Ascending aorta (tissue), 2 donors: Measurements from ENCODE around the gene GRIA3. TPM values are rescaled to one million over a fixed set of nuclear protein-coding genes. Genes with fewer than 3 reads are reported as not detected.

Experiments
- DNase-seq, 2 donors: peaks; one replicate each; pipeline ENCODE4 v3.0.0-alpha.2; 2019; ENCODE audit warnings: low spot score in 2 of 2
- H3K27ac ChIP-seq, 2 donors: fragments of 200-600 bp; sonication (generic); one replicate each; pipeline ENCODE4 v1.5.1; 2016 to 2017; ENCODE audit warnings: mild to moderate bottlenecking in 1 of 2
- H3K27me3 ChIP-seq: fragments of 200-600 bp; sonication (generic); one replicate; pipeline ENCODE4 v1.5.1; 2017
- H3K36me3 ChIP-seq, 2 donors: fragments of 200-600 bp; sonication (generic); one replicate each; pipeline ENCODE4 v1.5.1; 2016
- H3K4me1 ChIP-seq, 2 donors: fragments of 200-600 bp; sonication (generic); one replicate each; pipeline ENCODE4 v1.5.1; 2016 to 2017; ENCODE audit warnings: mild to moderate bottlenecking in 1 of 2
- H3K4me3 ChIP-seq, 2 donors: fragments of 200-600 bp; sonication (generic); one replicate each; pipeline ENCODE4 v1.5.1; 2016 to 2017; ENCODE audit warnings: mild to moderate bottlenecking in 1 of 2
- H3K9me3 ChIP-seq, 2 donors: fragments of 200-600 bp; sonication (generic); one replicate each; pipeline ENCODE4 v1.5.1; 2016
- intact Hi-C: fragments of 100-400 bp; cut with DNase I; formaldehyde crosslinking; loops from one replicate; pipeline ENCODE4 v1.15.1; 2023
- total RNA-seq: library from RNA; depleted of rRNA; stranded (reverse); fragments of >200 nt; gene quantifications from one replicate; pipeline ENCODE4 v1.1.0, GENCODE V29; 2016
- TF ChIP-seq, protein P1 (sequence below), 3 experiments: fragments of 200-600 bp in 2 of 3; fragments of 450-650 bp in 1 of 3; sonication (generic) in 2 of 3; IDR thresholded peaks; one replicate each; pipeline ENCODE4 v1.5.1; 2016 to 2019; ENCODE audit warnings: antibody characterized with exemption in 3 of 3, mild to moderate bottlenecking in 1 of 3, moderate library complexity in 1 of 3

The GRIA3 gene
- total RNA-seq, 1 donor from 2014 or later = 2.8 TPM

DNA sequence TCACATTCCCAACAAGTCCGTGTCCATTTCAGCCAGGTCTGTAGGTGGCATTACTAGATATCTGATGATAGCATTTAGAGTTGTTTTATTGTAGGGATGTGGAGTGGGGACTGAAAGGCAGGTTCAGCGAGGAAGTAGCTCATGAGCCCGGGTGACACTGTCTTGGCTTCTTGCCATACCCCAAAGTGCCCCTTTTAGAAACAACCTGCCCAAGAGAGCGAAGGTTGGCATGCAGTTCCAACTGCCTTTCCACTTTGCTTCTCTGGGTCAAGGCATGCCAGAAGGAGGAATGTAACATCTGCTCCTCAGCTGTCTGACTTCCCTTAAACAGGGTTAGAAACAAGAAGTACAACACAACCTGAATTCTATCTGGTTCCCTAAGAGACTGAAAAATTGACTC lies 9.0 kb downstream of the GRIA3 start:
- Histone ChIP-seq H3K27me3 (no peaks in the 10 kb centered on the region), H3K4me3 (no peak overlapping the region), H3K27ac (no peak overlapping the region), H3K36me3 (no peaks in the 10 kb centered on the region), H3K9me3 (no peaks in the 10 kb centered on the region), H3K4me1 (no peaks in the 10 kb centered on the region)
- TF ChIP-seq, protein P1, sequence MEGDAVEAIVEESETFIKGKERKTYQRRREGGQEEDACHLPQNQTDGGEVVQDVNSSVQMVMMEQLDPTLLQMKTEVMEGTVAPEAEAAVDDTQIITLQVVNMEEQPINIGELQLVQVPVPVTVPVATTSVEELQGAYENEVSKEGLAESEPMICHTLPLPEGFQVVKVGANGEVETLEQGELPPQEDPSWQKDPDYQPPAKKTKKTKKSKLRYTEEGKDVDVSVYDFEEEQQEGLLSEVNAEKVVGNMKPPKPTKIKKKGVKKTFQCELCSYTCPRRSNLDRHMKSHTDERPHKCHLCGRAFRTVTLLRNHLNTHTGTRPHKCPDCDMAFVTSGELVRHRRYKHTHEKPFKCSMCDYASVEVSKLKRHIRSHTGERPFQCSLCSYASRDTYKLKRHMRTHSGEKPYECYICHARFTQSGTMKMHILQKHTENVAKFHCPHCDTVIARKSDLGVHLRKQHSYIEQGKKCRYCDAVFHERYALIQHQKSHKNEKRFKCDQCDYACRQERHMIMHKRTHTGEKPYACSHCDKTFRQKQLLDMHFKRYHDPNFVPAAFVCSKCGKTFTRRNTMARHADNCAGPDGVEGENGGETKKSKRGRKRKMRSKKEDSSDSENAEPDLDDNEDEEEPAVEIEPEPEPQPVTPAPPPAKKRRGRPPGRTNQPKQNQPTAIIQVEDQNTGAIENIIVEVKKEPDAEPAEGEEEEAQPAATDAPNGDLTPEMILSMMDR (IDR thresholded peaks at IDR 0.05) = no peak
- intact Hi-C loops = no loop called here
- DNase-seq = no peak

DNA sequence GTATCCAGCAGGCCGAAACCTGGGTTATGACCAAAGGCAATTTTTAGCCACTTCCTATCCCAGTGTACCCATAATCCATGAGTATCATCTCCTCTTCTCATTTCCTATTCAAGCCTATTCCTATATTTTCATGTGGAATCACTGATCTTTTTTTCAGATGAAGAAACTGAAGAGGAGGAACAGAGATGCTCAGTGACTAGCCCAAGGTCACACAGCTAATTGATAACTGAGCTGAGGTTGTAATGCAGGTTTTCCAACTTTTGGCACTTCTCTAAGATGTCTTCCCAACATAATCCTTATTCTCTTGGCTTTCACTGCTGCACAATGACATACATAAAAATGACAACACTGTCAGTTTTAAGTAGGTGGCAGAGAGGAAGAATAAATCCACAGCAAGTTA lies 15.3 kb downstream of the GRIA3 start:
- no peak overlapping the region for H3K27ac ChIP-seq
- H3K27me3 ChIP-seq = no peaks in the 10 kb centered on the region
- no peaks in the 10 kb centered on the region for H3K9me3 ChIP-seq
- no peak for DNase-seq
- no peaks in the 10 kb centered on the region for H3K36me3 ChIP-seq
- intact Hi-C loops = no loop called here
- TF ChIP-seq, protein P1 (IDR thresholded peaks at IDR 0.05) = no peak
- H3K4me1 ChIP-seq = no peaks in the 10 kb centered on the region
- no peak overlapping the region for H3K4me3 ChIP-seq

DNA sequence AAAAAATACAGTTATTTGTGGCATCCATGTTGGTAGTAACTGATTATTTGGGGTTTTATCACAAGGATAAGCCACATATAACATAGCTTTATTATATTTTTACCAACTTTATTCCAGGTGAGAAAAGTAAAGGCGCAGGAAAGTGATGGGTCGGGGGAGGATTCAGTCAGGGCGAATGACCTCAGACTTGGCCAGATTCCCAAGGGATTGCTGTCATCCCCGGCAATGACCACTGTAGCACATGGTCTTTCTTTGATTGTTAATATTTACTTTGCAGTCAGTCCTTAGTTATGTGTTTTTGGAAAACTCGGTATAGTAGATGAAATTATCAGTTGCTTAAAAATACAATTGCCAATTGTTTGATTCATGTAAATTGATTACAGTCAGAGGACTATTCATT lies 17.6 kb downstream of the GRIA3 start:
- intact Hi-C loops = no loop called here
- no peak for DNase-seq
- H3K27me3 ChIP-seq = no peaks in the 10 kb centered on the region
- no peaks in the 10 kb centered on the region for H3K4me1 ChIP-seq
- H3K9me3 ChIP-seq = no peaks in the 10 kb centered on the region
- no peak overlapping the region for H3K4me3 ChIP-seq
- no peaks in the 10 kb centered on the region for H3K36me3 ChIP-seq
- H3K27ac ChIP-seq = no peak overlapping the region
- TF ChIP-seq, protein P1 (IDR thresholded peaks at IDR 0.05) = no peak

DNA sequence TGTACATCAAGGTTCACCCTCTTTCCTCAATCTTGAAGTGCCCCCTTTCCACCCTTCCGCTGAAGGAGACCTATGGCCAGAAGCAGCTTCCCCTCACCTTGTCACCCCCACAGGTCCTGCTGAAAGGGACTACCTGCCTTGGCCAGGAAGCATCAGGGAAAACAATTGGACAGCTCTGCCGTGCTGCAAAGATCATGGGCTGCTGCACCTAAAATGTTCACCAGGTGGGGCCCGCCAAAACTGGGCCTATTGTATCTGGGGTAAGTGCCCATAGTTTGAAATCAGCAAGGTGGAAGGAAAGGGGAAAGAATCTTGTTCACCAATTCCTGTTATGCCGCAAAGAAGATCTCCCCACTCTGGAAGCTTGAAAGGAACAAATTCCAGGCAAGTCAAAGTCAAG lies 18.4 kb downstream of the GRIA3 start:
- no peak overlapping the region for H3K27ac ChIP-seq
- H3K4me3 ChIP-seq = no peak overlapping the region
- no peaks in the 10 kb centered on the region for H3K4me1 ChIP-seq
- TF ChIP-seq, protein P1 (IDR thresholded peaks at IDR 0.05) = no peak
- H3K36me3 ChIP-seq = no peaks in the 10 kb centered on the region
- no peaks in the 10 kb centered on the region for H3K9me3 ChIP-seq
- no peaks in the 10 kb centered on the region for H3K27me3 ChIP-seq
- DNase-seq = no peak
- intact Hi-C loops = no loop called here

DNA sequence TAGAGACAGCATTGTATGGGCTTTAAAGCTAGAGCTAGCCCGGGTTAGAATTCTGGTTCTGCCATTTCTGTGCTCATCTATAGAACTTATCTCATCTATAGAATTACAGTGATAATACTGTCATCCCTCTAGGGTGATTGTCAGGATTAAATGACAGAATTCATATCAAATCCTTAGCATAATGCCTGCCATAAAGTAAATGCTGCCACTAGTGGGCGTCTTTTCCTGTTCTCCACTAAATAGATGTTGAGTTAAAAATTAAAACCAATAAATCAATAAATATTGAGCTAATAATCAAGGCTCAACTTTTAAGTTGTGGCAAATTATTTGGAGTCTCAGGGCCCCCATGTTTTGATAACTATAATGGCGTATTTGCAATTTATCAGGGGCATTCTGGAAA lies 19.7 kb downstream of the GRIA3 start:
- Histone ChIP-seq H3K4me3 (no peak overlapping the region), H3K4me1 (no peaks in the 10 kb centered on the region), H3K27ac (no peak overlapping the region), H3K27me3 (no peaks in the 10 kb centered on the region), H3K9me3 (no peaks in the 10 kb centered on the region), H3K36me3 (no peaks in the 10 kb centered on the region)
- TF ChIP-seq, protein P1 (IDR thresholded peaks at IDR 0.05) = no peak
- intact Hi-C loops = no loop called here
- no peak for DNase-seq

DNA sequence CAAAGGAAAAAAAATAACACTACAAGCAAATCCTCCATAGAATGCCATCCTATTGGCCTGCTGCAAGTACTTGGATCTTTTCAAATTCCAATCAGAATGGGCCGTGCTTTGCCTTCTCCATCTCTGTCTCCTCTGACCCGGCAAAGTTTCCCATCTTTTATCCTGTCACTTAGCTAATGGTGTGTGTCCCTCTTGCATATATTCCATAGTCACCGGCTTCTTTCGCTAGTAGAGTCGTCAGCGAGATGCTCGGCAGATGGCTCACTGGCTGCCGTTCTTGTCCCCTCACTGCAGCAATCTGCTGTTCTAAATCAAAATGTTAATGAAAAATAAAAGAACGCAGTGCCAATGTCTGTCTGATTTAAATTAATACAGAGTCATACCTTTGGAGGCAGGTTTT lies 22.1 kb downstream of the GRIA3 start:
- Histone ChIP-seq H3K4me1 (no peaks in the 10 kb centered on the region), H3K36me3 (no peaks in the 10 kb centered on the region), H3K27ac (no peak overlapping the region), H3K4me3 (no peak overlapping the region), H3K9me3 (no peaks in the 10 kb centered on the region), H3K27me3 (no peaks in the 10 kb centered on the region)
- no peak for DNase-seq
- TF ChIP-seq, protein P1 (IDR thresholded peaks at IDR 0.05) = no peak
- intact Hi-C loops = no loop called here
